Endodermal cell (in vitro differentiated cells): ENCODE data around the gene KLK1. TPM values are rescaled to one million over a fixed set of nuclear protein-coding genes. Genes with fewer than 3 reads are reported as not detected.

Experiments used
- DNase-seq: peaks from one replicate; pipeline ENCODE4 v3.0.0-alpha.2; 2017
- H3K27ac ChIP-seq: 2 replicates; pipeline ENCODE4 v1.5.1; 2013; ENCODE audit warnings: mild to moderate bottlenecking, low read depth, low read length, moderate library complexity
- H3K27me3 ChIP-seq: 2 replicates; pipeline ENCODE4 v1.6.1; 2013; ENCODE audit warnings: mild to moderate bottlenecking, low read length, moderate library complexity; ENCODE audit not compliant: insufficient read depth, control insufficient read depth, poor library complexity, severe bottlenecking
- H3K36me3 ChIP-seq: 2 replicates; pipeline ENCODE4 v1.7.0; 2013; ENCODE audit warnings: mild to moderate bottlenecking, low read length, moderate library complexity; ENCODE audit not compliant: control insufficient read depth, insufficient read depth
- H3K4me1 ChIP-seq: one replicate; pipeline ENCODE4 v1.7.0; 2013; ENCODE audit warnings: low read length; ENCODE audit not compliant: control insufficient read depth, insufficient read depth
- H3K4me3 ChIP-seq: 2 replicates; pipeline ENCODE4 v1.5.1; 2013; ENCODE audit warnings: mild to moderate bottlenecking, low read length, moderate library complexity
- H3K9ac ChIP-seq: 2 replicates; pipeline ENCODE4 v1.6.1; 2013; ENCODE audit warnings: mild to moderate bottlenecking, low read length, moderate library complexity; ENCODE audit not compliant: poor library complexity, severe bottlenecking; ENCODE audit errors: extremely low read depth
- H3K9me3 ChIP-seq: 2 replicates; pipeline ENCODE4 v1.6.1; 2013; ENCODE audit warnings: mild to moderate bottlenecking, low read length, moderate library complexity; ENCODE audit not compliant: control insufficient read depth
- H3K27ac Mint-ChIP-seq: 2 replicates; pipeline ENCODE4 v1.8.0; 2020; ENCODE audit warnings: mixed read lengths
- H3K27me3 Mint-ChIP-seq: 2 replicates; pipeline ENCODE4 v1.8.0; 2021; ENCODE audit warnings: mild to moderate bottlenecking, mixed read lengths; ENCODE audit not compliant: insufficient read depth
- H3K36me3 Mint-ChIP-seq: 2 replicates; pipeline ENCODE4 v1.8.0; 2020; ENCODE audit warnings: low read depth, mixed read lengths
- H3K4me1 Mint-ChIP-seq: 2 replicates; pipeline ENCODE4 v1.8.0; 2020; ENCODE audit warnings: mixed read lengths
- H3K4me3 Mint-ChIP-seq: 2 replicates; pipeline ENCODE4 v1.8.0; 2020; ENCODE audit warnings: mild to moderate bottlenecking, moderate library complexity, mixed read lengths
- H3K9me3 Mint-ChIP-seq: 2 replicates; pipeline ENCODE4 v1.8.0; 2020; ENCODE audit warnings: mild to moderate bottlenecking, mixed read lengths
- WGBS, 2 experiments: methylation state at CpG; one replicate each; pipeline versions ENCODE4 v1.1.5 to v1.1.7; 2013; ENCODE audit warnings: missing lambda C conversion rate in 2 of 2, mixed read lengths in 1 of 2; ENCODE audit not compliant: insufficient coverage in 1 of 2, insufficient read length in 1 of 2; 5-methylcytosine and 5-hydroxymethylcytosine counted together
- total RNA-seq, 2 donors: library from RNA; stranded (reverse); fragmentation: NEBNext Ultra II Directional in 1 of 2; extraction: Animal tissue kit (Norgen Biotek cat#: 25700) in 1 of 2; gene quantifications; 2 replicates in 1 of 2; 3 replicates in 1 of 2; pipeline ENCODE4 v1.2.1, GENCODE V29; 2021
- TF ChIP-seq, protein P1 (sequence below): fragments of 200-600 bp; sonication (generic); conservative IDR thresholded peaks from 2 replicates; pipeline ENCODE4 v1.5.0; 2021; ENCODE audit warnings: antibody characterized with exemption, mild to moderate bottlenecking

The KLK1 gene
- total RNA-seq, 2 donors from 2014 or later = 0.75 to 0.82 TPM

DNA sequence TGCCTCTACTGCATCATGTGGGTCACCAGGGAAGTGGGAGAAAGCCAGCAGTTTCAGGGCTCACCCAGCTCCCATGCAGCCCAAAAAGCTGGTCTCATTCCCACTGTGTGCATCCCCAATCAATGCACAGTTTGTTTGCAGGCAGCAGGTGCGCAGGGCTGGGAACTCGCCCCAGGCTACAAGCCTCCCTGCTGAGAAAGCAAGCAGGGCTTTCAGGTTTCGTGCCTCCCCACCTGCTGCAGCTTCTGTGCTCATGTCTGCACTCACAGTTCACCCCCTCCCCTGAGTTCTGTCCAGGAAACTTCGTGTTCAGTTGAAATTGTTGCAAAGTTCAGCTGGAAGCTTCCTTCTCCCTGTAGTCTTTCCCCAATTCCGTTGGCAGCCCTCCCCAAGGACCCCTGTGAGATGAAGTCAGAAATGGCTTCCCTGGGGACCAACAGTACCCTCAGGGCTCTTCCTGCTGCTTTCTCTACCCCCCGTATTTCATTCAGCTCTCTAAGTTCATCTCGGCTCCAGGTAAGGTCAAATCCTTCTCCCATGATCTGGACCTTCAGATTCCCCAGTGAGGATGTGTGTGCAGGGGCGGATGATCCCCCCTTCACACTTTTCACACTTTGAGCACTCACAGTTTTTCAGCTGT lies 20.8 kb upstream of the KLK1 start:
- Mint-ChIP-seq H3K4me1 (no peaks in the 10 kb centered on the region), H3K4me3 (no peak overlapping the region), H3K27me3 (peaks cover 80% of the 10 kb centered on the region), H3K27ac (no peak overlapping the region), H3K9me3 (peaks cover 4% of the 10 kb centered on the region), H3K36me3 (no peaks in the 10 kb centered on the region)
- TF ChIP-seq, protein P1, sequence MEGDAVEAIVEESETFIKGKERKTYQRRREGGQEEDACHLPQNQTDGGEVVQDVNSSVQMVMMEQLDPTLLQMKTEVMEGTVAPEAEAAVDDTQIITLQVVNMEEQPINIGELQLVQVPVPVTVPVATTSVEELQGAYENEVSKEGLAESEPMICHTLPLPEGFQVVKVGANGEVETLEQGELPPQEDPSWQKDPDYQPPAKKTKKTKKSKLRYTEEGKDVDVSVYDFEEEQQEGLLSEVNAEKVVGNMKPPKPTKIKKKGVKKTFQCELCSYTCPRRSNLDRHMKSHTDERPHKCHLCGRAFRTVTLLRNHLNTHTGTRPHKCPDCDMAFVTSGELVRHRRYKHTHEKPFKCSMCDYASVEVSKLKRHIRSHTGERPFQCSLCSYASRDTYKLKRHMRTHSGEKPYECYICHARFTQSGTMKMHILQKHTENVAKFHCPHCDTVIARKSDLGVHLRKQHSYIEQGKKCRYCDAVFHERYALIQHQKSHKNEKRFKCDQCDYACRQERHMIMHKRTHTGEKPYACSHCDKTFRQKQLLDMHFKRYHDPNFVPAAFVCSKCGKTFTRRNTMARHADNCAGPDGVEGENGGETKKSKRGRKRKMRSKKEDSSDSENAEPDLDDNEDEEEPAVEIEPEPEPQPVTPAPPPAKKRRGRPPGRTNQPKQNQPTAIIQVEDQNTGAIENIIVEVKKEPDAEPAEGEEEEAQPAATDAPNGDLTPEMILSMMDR = no peak
- Histone ChIP-seq H3K9ac (no peak overlapping the region), H3K27ac (no peak overlapping the region), H3K4me3 (no peak overlapping the region), H3K27me3 (peaks cover 37% of the 10 kb centered on the region), H3K9me3 (no peaks in the 10 kb centered on the region), H3K4me1 (no peaks in the 10 kb centered on the region), H3K36me3 (no peaks in the 10 kb centered on the region)
- 47 to 55% methylated on average over 6 to 8 of the region's 8 CpGs for WGBS, 2 experiments
- DNase-seq = no peak

DNA sequence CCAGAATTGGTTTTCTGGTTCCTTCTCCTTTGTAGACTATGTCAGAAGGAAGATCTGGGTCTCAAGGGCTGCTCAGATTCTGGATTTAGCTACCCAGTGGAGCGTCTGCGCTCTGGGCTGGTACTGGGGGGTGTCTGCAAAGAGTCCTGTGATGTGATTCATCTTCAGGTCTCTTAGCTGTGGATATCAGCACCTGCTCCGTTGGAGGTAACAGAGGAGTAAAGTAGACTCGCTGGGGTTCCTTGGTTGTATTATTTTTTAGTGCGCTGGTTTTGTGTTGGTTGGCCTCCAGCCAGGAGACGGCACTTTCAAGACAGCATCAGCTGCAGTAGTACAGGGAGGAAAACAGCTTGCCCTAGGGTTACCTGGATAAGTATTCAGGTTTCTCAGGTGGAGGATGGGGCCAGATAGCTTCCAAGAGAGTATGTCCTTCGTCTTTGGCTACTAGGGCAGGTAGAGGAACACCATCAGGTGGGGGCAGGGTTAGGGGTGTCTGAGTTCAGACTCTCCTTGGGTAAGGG lies 20.2 kb upstream of the KLK1 start:
- 68 to 100% methylated on average over 1 to 7 of the region's 7 CpGs for WGBS, 2 experiments
- H3K27ac Mint-ChIP-seq = no peak overlapping the region

DNA sequence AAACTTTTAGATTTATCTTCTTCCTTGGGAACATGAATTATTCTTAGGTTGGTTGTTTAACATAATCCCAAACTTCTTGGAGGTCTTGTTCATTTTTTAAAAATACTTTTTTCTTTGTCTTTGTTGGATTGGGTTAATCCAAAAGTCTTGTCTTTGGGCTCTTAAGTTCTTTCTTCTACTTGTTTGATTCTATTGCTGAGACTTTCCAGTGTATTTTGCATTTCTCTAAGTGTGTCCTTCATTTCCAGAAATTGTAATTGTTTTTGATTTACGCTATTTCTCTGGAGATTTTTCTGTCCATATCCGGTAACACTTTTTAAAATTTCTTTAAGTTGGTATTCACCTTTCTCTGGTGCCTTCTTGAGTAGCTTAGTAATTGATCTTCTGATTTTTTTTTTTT lies 19.6 kb upstream of the KLK1 start:
- peaks cover 4% of the 10 kb centered on the region for H3K9me3 Mint-ChIP-seq
- no peaks in the 10 kb centered on the region for H3K4me1 ChIP-seq
- DNase-seq = no peak
- H3K4me1 Mint-ChIP-seq = peaks cover under 1% of the 10 kb centered on the region
- no peak overlapping the region for H3K4me3 ChIP-seq
- no peak overlapping the region for H3K4me3 Mint-ChIP-seq
- no peaks in the 10 kb centered on the region for H3K9me3 ChIP-seq
- peaks cover 72% of the 10 kb centered on the region for H3K27me3 Mint-ChIP-seq
- TF ChIP-seq, protein P1 = no peak
- 94 to 100% methylated on average over 1 to 2 of the region's 2 CpGs for WGBS, 2 experiments
- no peaks in the 10 kb centered on the region for H3K36me3 ChIP-seq
- no peak overlapping the region for H3K27ac Mint-ChIP-seq
- peaks cover 37% of the 10 kb centered on the region for H3K27me3 ChIP-seq
- no peaks in the 10 kb centered on the region for H3K36me3 Mint-ChIP-seq
- H3K9ac ChIP-seq = no peak overlapping the region
- H3K27ac ChIP-seq = no peak overlapping the region

More for the DNA sequence above, 20.2 kb upstream of the KLK1 start:
- Histone ChIP-seq H3K36me3 (no peaks in the 10 kb centered on the region), H3K27me3 (peaks cover 37% of the 10 kb centered on the region), H3K27ac (no peak overlapping the region), H3K4me1 (no peaks in the 10 kb centered on the region), H3K9ac (no peak overlapping the region), H3K9me3 (no peaks in the 10 kb centered on the region), H3K4me3 (no peak overlapping the region)
- TF ChIP-seq, protein P1 = no peak
- DNase-seq = no peak
- Mint-ChIP-seq H3K4me1 (no peaks in the 10 kb centered on the region), H3K27me3 (peaks cover 75% of the 10 kb centered on the region), H3K9me3 (peaks cover 4% of the 10 kb centered on the region), H3K4me3 (no peak overlapping the region), H3K36me3 (no peaks in the 10 kb centered on the region)
